Ishikawa (cell line): ENCODE measurements around the gene RHOBTB3.

ENCODE experiments used
- CEBPB ChIP-seq: IDR thresholded peaks from 2 replicates; pipeline ENCODE4 v1.6.1; 2012
- CREB1 ChIP-seq: IDR thresholded peaks from 2 replicates; pipeline ENCODE4 v1.6.1; 2012; ENCODE audit warnings: low read depth
- FOXM1 ChIP-seq: IDR thresholded peaks from 2 replicates; pipeline ENCODE4 v1.6.1; 2012; ENCODE audit warnings: low read depth, borderline replicate concordance
- TAF1 ChIP-seq: IDR thresholded peaks from 2 replicates; pipeline ENCODE4 v1.6.1; 2012; ENCODE audit warnings: low read depth, mild to moderate bottlenecking
- TEAD4 ChIP-seq: IDR thresholded peaks from 2 replicates; pipeline ENCODE4 v1.6.1; 2012
- YY1 ChIP-seq: IDR thresholded peaks from 2 replicates; pipeline ENCODE4 v1.6.1; 2012; ENCODE audit warnings: low read depth
- TF ChIP-seq, protein P1 (sequence below): IDR thresholded peaks from 2 replicates; pipeline ENCODE4 v1.6.1; 2012

GRCh38 chr5:95721582-95722295 is 9.4 kb upstream of the RHOBTB3 start:
- TF ChIP-seq CEBPB (no peak), TEAD4 (no peak), CREB1 (no peak), TAF1 (no peak), FOXM1 (no peak), YY1 (no peak)
- TF ChIP-seq, protein P1, sequence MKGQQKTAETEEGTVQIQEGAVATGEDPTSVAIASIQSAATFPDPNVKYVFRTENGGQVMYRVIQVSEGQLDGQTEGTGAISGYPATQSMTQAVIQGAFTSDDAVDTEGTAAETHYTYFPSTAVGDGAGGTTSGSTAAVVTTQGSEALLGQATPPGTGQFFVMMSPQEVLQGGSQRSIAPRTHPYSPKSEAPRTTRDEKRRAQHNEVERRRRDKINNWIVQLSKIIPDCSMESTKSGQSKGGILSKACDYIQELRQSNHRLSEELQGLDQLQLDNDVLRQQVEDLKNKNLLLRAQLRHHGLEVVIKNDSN: no peak
